ENCODE data around the gene WFIKKN2. TPM values are rescaled to one million over a fixed set of nuclear protein-coding genes. Genes with fewer than 3 reads are reported as not detected.

Gene WFIKKN2
- total and polyA plus RNA-seq, 2 of the 13 experiments (the other 11 are each of a cell fraction or from before 2014, with no cell fraction given) = not detected

DNA sequence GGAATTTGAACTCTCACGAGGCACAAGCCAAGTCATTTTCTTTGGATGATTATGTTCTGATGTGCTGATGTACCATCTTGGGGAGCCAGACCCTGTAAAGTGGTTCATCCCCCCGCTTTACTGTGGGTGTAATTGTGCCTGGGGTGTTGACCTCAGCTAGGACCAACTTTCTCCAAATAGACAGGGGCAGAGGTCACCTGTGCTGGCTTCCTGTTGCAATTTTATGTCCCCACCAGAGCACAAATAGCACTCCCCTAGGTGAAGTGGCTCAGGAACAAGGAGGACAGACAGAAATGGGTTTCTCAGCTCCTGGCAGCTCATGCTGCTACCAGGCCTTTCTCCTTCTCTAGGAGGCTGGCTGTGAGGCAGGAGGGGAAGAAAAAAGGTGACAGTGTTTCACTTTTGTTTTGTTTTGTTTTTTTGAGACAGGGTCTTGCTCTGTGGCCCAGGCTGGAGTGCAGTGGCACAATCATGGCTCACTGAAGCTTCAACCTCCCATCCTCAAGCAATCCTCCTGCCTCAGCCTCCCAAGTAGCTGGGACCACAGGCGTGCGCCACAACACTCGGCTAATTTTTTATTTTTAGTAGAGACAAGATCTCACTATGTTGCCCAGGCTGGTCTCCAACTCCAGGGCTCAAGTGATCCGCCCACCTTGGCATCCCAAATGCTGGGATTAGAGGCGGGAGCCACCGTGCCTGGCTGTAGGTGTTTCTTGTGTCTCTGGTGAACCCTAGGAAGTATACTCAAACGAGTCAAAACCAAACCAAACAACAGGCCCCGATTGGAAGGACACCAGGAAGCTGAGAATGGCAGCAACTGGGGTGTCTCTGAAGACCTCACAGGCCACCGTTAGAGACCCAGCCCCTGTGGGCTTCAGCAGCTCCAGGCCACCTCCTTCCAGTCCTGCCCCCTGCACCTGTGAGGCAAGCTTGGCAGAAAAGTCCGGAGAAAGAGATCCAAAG is 32.5 kb upstream of the WFIKKN2 start (continued):
- peak; percentile 8 for TF ChIP-seq ZNF407 (CRISPR knock-in tag; IDR thresholded peaks at IDR 0.05; ENCODE audit: not compliant biosample characterization)
- 0 out of 2 replicates have a peak, but pooled peaks have one; percentile 9 for TF ChIP-seq HMG20A (CRISPR knock-in tag; IDR thresholded peaks at IDR 0.05; ENCODE audit: borderline replicate concordance)
- TF ChIP-seq, protein P1, sequence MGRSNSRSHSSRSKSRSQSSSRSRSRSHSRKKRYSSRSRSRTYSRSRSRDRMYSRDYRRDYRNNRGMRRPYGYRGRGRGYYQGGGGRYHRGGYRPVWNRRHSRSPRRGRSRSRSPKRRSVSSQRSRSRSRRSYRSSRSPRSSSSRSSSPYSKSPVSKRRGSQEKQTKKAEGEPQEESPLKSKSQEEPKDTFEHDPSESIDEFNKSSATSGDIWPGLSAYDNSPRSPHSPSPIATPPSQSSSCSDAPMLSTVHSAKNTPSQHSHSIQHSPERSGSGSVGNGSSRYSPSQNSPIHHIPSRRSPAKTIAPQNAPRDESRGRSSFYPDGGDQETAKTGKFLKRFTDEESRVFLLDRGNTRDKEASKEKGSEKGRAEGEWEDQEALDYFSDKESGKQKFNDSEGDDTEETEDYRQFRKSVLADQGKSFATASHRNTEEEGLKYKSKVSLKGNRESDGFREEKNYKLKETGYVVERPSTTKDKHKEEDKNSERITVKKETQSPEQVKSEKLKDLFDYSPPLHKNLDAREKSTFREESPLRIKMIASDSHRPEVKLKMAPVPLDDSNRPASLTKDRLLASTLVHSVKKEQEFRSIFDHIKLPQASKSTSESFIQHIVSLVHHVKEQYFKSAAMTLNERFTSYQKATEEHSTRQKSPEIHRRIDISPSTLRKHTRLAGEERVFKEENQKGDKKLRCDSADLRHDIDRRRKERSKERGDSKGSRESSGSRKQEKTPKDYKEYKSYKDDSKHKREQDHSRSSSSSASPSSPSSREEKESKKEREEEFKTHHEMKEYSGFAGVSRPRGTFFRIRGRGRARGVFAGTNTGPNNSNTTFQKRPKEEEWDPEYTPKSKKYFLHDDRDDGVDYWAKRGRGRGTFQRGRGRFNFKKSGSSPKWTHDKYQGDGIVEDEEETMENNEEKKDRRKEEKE (IDR thresholded peaks at IDR 0.05) = no peak
- TF ChIP-seq ZBTB10 (CRISPR knock-in tag; IDR thresholded peaks at IDR 0.05; ENCODE audit: borderline replicate concordance) = 0 out of 2 replicates have a peak, but pooled peaks have one; percentile 63
- TF ChIP-seq, protein P2, sequence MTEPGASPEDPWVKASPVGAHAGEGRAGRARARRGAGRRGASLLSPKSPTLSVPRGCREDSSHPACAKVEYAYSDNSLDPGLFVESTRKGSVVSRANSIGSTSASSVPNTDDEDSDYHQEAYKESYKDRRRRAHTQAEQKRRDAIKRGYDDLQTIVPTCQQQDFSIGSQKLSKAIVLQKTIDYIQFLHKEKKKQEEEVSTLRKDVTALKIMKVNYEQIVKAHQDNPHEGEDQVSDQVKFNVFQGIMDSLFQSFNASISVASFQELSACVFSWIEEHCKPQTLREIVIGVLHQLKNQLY (CRISPR knock-in tag; IDR thresholded peaks at IDR 0.05) = 0 out of 2 replicates have a peak, but pooled peaks have one; percentile 12
- TF ChIP-seq ZNF512 (CRISPR knock-in tag; IDR thresholded peaks at IDR 0.05) = no peak
- no peak for TF ChIP-seq TSC22D2 (CRISPR knock-in tag; IDR thresholded peaks at IDR 0.05; ENCODE audit: borderline replicate concordance)
- 0 out of 2 replicates have a peak, but pooled peaks have one; percentile 46 for TF ChIP-seq HNF4A (CRISPR knock-in tag; IDR thresholded peaks at IDR 0.05)
- 0 out of 2 replicates have a peak, but pooled peaks have one; percentile 38 for TF ChIP-seq ZNF317 (CRISPR knock-in tag; IDR thresholded peaks at IDR 0.05)
- TF ChIP-seq CAMTA2 (CRISPR knock-in tag; IDR thresholded peaks at IDR 0.05; ENCODE audit: borderline replicate concordance) = 0 out of 2 replicates have a peak, but pooled peaks have one; percentile 60
